Astrocyte (in vitro differentiated cells and primary cell): Measurements from ENCODE around the gene ADCY3.

Experiments
- CTCF ChIP-seq: IDR thresholded peaks from 2 replicates; pipeline ENCODE4 v1.5.1; 2011; ENCODE audit warnings: low read depth, mild to moderate bottlenecking, inconsistent platforms, low read length, moderate library complexity; ENCODE audit not compliant: insufficient read depth
- EZH2 ChIP-seq: IDR thresholded peaks from 2 replicates; pipeline ENCODE4 v1.6.1; 2012; ENCODE audit warnings: mild to moderate bottlenecking, low read length, inconsistent platforms; ENCODE audit not compliant: insufficient read depth

GRCh38 chr2:24816884-24817283 is 103.2 kb downstream of the ADCY3 start:
- no peak for TF ChIP-seq CTCF
- no peak for TF ChIP-seq EZH2
